ENCODE data around the gene CAPN8. TPM values are rescaled to one million over a fixed set of nuclear protein-coding genes. Genes with fewer than 3 reads are reported as not detected.

The CAPN8 gene
- total and polyA plus RNA-seq, 11 donors = not detected

GRCh38 chr1:223500560-223501425 is 164.7 kb downstream of the CAPN8 start:
- no peak overlapping the region for H3K4me3 ChIP-seq
- no peaks in the 10 kb centered on the region for H3K27me3 ChIP-seq
- no peak overlapping the region for H3K27ac ChIP-seq
- intact Hi-C loops (cut with DNase I) = no loop called here
- DNase-seq = no peak
- WGBS, 4 donors = 69 to 77% (median 75%) methylated on average over 11 of the region's 11 CpGs
- H3K36me3 ChIP-seq = no peaks in the 10 kb centered on the region
- ATAC-seq = no peak
- no peak for TF ChIP-seq POLR2A (IDR thresholded peaks at IDR 0.05)
- TF ChIP-seq CTCF (IDR thresholded peaks at IDR 0.05) = no peak
- no peaks in the 10 kb centered on the region for H3K9me3 ChIP-seq
- no peaks in the 10 kb centered on the region for H3K4me1 ChIP-seq

- no peak for ATAC-seq
- no peak for DNase-seq
- intact Hi-C loops (cut with DNase I) = no loop called here
- H3K27me3 ChIP-seq = no peaks in the 10 kb centered on the region
- TF ChIP-seq CTCF (IDR thresholded peaks at IDR 0.05) = no peak
- no peak for TF ChIP-seq POLR2A (IDR thresholded peaks at IDR 0.05)
- no peaks in the 10 kb centered on the region for H3K36me3 ChIP-seq
- 85 to 88% (median 87%) methylated on average over 6 of the region's 6 CpGs for WGBS, 4 donors
- no peaks in the 10 kb centered on the region for H3K9me3 ChIP-seq
- no peaks in the 10 kb centered on the region for H3K4me1 ChIP-seq
- H3K27ac ChIP-seq = no peak overlapping the region
- H3K4me3 ChIP-seq = no peak overlapping the region
Measured at GRCh38 chr1:223496883-223497282, 168.6 kb downstream of the CAPN8 start.

- DNase-seq = no peak
- 91% methylated on average over 11 of the region's 11 CpGs for WGBS, 4 donors
- TF ChIP-seq CTCF (IDR thresholded peaks at IDR 0.05) (no peak), POLR2A (IDR thresholded peaks at IDR 0.05) (no peak)
- no peaks in the 10 kb centered on the region for H3K27me3 ChIP-seq
- intact Hi-C loops (cut with DNase I) = no loop called here
- H3K4me3 ChIP-seq = no peak overlapping the region
- H3K36me3 ChIP-seq = no peaks in the 10 kb centered on the region
- H3K9me3 ChIP-seq = no peaks in the 10 kb centered on the region
- no peaks in the 10 kb centered on the region for H3K4me1 ChIP-seq
- no peak for ATAC-seq
- no peak overlapping the region for H3K27ac ChIP-seq
Measured at GRCh38 chr1:223494926-223495645, 170.4 kb downstream of the CAPN8 start.

- TF ChIP-seq POLR2A (IDR thresholded peaks at IDR 0.05) = no peak
- TF ChIP-seq CTCF (IDR thresholded peaks at IDR 0.05) = no peak
- Histone ChIP-seq H3K4me1 (no peaks in the 10 kb centered on the region), H3K27ac (no peak overlapping the region), H3K9me3 (no peaks in the 10 kb centered on the region), H3K36me3 (no peaks in the 10 kb centered on the region), H3K4me3 (no peak overlapping the region), H3K27me3 (peaks cover 0 to 4% (median 0%) of the 10 kb centered on the region in 9 donors)
- intact Hi-C loops (cut with DNase I) = no loop called here
- no peak for DNase-seq
- 77 to 84% (median 79%) methylated on average over 7 of the region's 7 CpGs for WGBS, 4 donors
- no peak for ATAC-seq
Measured at GRCh38 chr1:223492044-223492443, 173.5 kb downstream of the CAPN8 start.
